Spleen (tissue), 7 donors: ENCODE results near the gene DET1.
"Not testable (repeated sequence)": the region's sequence is repeated elsewhere in the genome, so short reads cannot be mapped to it uniquely, and the experiment has no call there.

ENCODE experiments used
- CTCF ChIP-seq, 11 experiments: fragments of 200-600 bp in 7 of 11; fragments of 450-650 bp in 4 of 11; sonication (generic) in 4 of 11; IDR thresholded peaks in 8 of 11; conservative IDR thresholded peaks in 3 of 11; 1 replicate in 7 of 11; 2 replicates in 4 of 11; pipeline versions ENCODE4 v1.4.0 to v1.8.0; 2016 to 2021; ENCODE audit warnings: antibody characterized with exemption in 11 of 11, inconsistent platforms in 4 of 11, mild to moderate bottlenecking in 1 of 11
- POLR2A ChIP-seq, 3 donors: fragments of 450-650 bp; IDR thresholded peaks; one replicate each; pipeline ENCODE4 v1.5.1; 2017; ENCODE audit warnings: antibody characterized with exemption in 3 of 3, mild to moderate bottlenecking in 1 of 3
- donor health status: DM: no; HTN: no; CAD: no; lungs with moderate emphysema.
- donor health status: DM: no; HTN: no; CAD: no.
- donor health status: DM: no; HTN: no; CAD: no.

- TF ChIP-seq POLR2A (IDR thresholded peaks at IDR 0.05); CTCF (IDR thresholded peaks at IDR 0.05 in 8 of 11, conservative IDR thresholded peaks at IDR 0.05 in 3 of 11): not testable (repeated sequence)
These were observed 6.1 kb downstream of the DET1 start for GRCh38 chr15:88540350-88540749.
